Stimulated activated effector memory CD8-positive, alpha-beta T cell treated with anti-CD3 and anti-CD28 coated beads, Interleukin-12 subunit alpha, Interleukin-12 subunit beta, amount 100 ng/mL, for 72 hours (primary cell): ENCODE measurements around the gene RPL13.

Experiments
- ATAC-seq: fragments of 150-1000 bp; cut with Tn5 transposase; 2 replicates; pipeline ENCODE4 v1.10.0; 2021
- DNase-seq, 2 donors: peaks; one replicate each; pipeline ENCODE4 v3.0.0; 2021 to 2022; ENCODE audit warnings: low spot score in 2 of 2
- H3K27ac Mint-ChIP-seq: one replicate; pipeline ENCODE4 v1.8.0; 2022; ENCODE audit warnings: mild to moderate bottlenecking, mixed read lengths
- H3K36me3 Mint-ChIP-seq: one replicate; pipeline ENCODE4 v1.8.0; 2022; ENCODE audit warnings: mild to moderate bottlenecking, mixed read lengths
- H3K4me1 Mint-ChIP-seq: one replicate; pipeline ENCODE4 v1.8.0; 2022; ENCODE audit warnings: mixed read lengths
- H3K4me3 Mint-ChIP-seq: one replicate; pipeline ENCODE4 v1.8.0; 2022; ENCODE audit warnings: mild to moderate bottlenecking, mixed read lengths
- H3K9me3 Mint-ChIP-seq: one replicate; pipeline ENCODE4 v1.8.0; 2022; ENCODE audit warnings: mixed read lengths

RPL13 gene

DNA sequence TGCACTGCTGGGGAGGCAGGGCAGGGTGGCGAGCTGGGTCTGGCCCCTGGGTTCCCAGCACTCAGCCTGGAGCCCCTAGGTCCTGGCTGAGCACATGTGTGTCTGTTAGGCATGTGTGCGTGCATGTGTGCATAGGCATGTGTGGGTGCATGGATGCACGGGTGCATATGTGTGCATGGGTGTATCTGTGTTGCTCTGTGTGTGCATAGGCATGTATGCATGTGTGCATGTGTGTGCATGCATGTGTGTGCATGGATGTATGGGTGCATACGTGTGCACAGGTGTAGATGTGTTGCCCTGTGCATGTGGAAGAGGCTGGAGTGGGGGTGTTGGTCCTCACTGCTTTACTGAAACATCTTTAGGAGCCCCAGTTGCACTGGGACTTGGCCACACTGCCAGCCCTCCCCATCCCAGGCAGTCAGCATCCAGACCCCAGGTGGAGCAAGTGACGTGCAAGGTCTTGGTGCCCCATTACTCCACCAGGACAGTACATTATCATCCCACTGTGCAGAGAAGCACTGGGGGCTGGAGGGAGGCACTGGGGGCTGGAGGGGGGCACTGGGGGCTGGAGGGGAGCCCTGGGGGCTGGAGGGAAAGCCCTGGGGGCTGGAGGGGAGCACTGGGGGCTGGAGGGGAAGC is 42.6 kb downstream of the RPL13 start:
- Mint-ChIP-seq H3K9me3 (no peaks in the 10 kb centered on the region), H3K27ac (peak overlapping the region; percentile 14), H3K36me3 (no peaks in the 10 kb centered on the region), H3K4me3 (peak overlapping the region; percentile 48), H3K4me1 (peaks cover 24% of the 10 kb centered on the region)
- DNase-seq (no peak), ATAC-seq (no peak)

GRCh38 chr16:89604764-89605163 is 44.3 kb downstream of the RPL13 start:
- ATAC-seq, result no peak

DNA sequence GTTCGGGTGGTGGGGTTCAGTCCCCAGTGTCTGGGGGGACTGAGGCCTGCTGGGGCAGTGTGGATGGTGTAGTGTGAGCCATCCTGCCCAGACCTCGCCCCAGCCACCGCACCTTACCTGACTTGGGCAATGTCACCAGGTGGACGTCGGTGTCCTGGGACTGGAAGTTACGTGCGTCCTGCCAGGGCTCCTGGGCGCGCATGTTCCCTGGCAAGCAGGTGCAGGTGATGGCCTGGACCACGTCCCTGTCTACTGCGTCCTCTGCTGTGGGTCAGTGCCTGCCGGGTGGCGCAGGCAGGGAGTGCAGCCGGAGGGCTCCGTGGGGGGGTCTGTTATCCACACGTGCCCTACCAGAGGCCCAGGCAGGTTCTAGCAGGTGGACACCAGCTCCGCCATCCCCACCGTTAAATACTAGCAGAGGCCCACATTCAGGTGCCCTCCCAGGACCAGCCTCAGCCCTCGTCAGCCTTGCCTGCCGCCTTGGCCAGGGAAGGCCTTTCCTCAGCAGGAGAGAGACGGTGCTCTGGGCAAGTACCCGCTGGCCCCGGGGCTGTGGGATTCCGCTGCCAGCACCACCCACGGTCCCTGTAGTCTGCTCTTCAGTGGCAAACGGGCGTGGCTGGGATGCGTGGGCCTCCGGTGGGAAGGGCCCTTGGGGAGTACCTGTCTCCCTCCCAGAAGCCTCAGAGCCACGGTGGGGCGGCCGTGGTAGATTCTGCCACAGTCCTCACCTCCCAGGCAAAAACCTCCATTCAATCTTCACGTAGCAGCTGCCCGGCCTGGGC is 44.9 kb downstream of the RPL13 start:
- Mint-ChIP-seq H3K27ac (no peak overlapping the region), H3K4me1 (peaks cover 21% of the 10 kb centered on the region), H3K36me3 (no peaks in the 10 kb centered on the region), H3K9me3 (no peaks in the 10 kb centered on the region), H3K4me3 (no peak overlapping the region)
- DNase-seq, result no peak
- no peak for ATAC-seq

More at GRCh38 chr16:89604764-89605163, 44.3 kb downstream of the RPL13 start:
- Mint-ChIP-seq H3K27ac (no peak overlapping the region), H3K4me1 (peaks cover 24% of the 10 kb centered on the region), H3K4me3 (no peak overlapping the region), H3K36me3 (no peaks in the 10 kb centered on the region), H3K9me3 (no peaks in the 10 kb centered on the region)
- no peak for DNase-seq

GRCh38 chr16:89606006-89606405 is 45.5 kb downstream of the RPL13 start:
- no peak for DNase-seq
- H3K27ac Mint-ChIP-seq, result no peak overlapping the region
- H3K4me3 Mint-ChIP-seq, result no peak overlapping the region
- H3K36me3 Mint-ChIP-seq, result no peaks in the 10 kb centered on the region
- H3K4me1 Mint-ChIP-seq, result peaks cover 15% of the 10 kb centered on the region
- ATAC-seq, result no peak
- no peaks in the 10 kb centered on the region for H3K9me3 Mint-ChIP-seq

- Mint-ChIP-seq H3K27ac (no peak overlapping the region), H3K4me3 (no peak overlapping the region), H3K9me3 (no peaks in the 10 kb centered on the region), H3K4me1 (peaks cover 8% of the 10 kb centered on the region), H3K36me3 (peaks cover 5% of the 10 kb centered on the region)
- DNase-seq (no peak), ATAC-seq (no peak)
Observed at GRCh38 chr16:89607453-89607852, 47.0 kb downstream of the RPL13 start.

GRCh38 chr16:89607937-89608740 is 47.7 kb downstream of the RPL13 start:
- no peak overlapping the region for H3K27ac Mint-ChIP-seq
- ATAC-seq, result no peak
- DNase-seq, result no peak
- peaks cover 1% of the 10 kb centered on the region for H3K4me1 Mint-ChIP-seq
- peaks cover 9% of the 10 kb centered on the region for H3K36me3 Mint-ChIP-seq
- no peak overlapping the region for H3K4me3 Mint-ChIP-seq
- no peaks in the 10 kb centered on the region for H3K9me3 Mint-ChIP-seq

DNA sequence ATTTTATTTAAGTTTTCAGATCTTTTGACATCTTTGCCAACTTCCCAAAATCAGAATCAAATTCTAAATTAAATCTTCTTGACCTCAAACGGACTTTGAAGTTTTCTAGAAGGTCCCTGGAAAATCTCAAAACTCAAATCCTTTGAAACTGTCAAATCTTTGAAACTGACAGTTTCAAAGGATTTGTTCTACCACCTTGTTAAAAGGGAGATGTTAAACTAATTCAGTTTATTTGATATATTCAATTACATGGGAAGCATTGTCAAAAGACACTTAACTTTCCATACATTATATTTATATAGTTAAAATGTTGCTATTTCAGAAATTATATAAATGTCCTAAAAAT is 49.6 kb downstream of the RPL13 start:
- DNase-seq (no peak), ATAC-seq (no peak)
- H3K27ac Mint-ChIP-seq, result no peak overlapping the region
- no peaks in the 10 kb centered on the region for H3K9me3 Mint-ChIP-seq
- no peak overlapping the region for H3K4me3 Mint-ChIP-seq
- H3K4me1 Mint-ChIP-seq, result no peaks in the 10 kb centered on the region
- peaks cover 9% of the 10 kb centered on the region for H3K36me3 Mint-ChIP-seq

GRCh38 chr16:89612415-89613166 is 52.1 kb downstream of the RPL13 start:
- DNase-seq, result no peak
- peaks cover 3% of the 10 kb centered on the region for H3K9me3 Mint-ChIP-seq
- no peak overlapping the region for H3K4me3 Mint-ChIP-seq
- peaks cover 19% of the 10 kb centered on the region for H3K36me3 Mint-ChIP-seq
- ATAC-seq, result no peak
- peaks cover 14% of the 10 kb centered on the region for H3K4me1 Mint-ChIP-seq
- no peak overlapping the region for H3K27ac Mint-ChIP-seq

DNA sequence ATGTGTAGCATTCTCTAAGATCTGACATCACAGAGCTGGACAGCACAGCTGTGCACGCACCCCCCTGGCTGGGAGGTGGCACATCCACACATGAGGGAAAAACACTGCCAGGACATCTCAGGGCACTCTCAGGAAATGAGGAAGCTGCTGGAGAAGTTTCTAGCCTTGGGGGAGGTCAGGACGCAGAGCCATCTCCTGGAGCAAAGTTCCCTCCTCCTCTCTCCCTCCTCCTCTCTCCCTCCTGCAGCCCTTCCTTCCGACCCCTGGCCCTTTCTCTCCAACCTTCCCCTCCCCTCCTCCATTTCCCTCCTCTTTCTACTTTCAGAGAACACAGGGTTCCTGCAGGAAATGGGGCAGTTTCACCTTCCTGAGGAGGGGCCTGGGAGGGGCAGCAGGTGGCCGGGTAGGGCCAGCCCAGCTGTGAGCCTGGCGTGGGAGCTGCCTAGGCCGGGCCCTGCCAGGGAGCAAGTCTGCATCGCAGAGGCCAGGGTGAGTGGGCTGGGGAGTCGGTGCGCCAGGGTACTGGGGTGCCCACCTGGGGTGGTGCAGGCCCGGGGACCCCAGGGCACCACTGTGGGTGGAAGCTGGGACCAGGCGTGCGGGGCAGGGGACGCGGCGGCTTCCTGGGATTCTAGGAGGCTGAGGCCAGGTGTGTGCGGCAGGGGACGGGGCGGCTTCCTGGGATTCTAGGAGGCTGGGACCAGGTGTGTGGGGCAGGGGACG is 52.9 kb downstream of the RPL13 start, which contains the start of gene DPEP1:
DPEP1 (plus strand) TSS at position 412 of the 723 bp plus-strand sequence. CDS start 16,769 bp downstream, outside the sequence.
- peaks cover 19% of the 10 kb centered on the region for H3K36me3 Mint-ChIP-seq
- no peak within 1 kb of the TSS for H3K27ac Mint-ChIP-seq
- H3K9me3 Mint-ChIP-seq, result peaks cover 3% of the 10 kb centered on the region
- H3K4me3 Mint-ChIP-seq, result no peak within 1 kb of the TSS
- no peak for ATAC-seq
- DNase-seq, result no peak
- peaks cover 14% of the 10 kb centered on the region for H3K4me1 Mint-ChIP-seq

GRCh38 chr16:89613954-89614459 is 53.5 kb downstream of the RPL13 start:
- H3K27ac Mint-ChIP-seq, result no peak overlapping the region
- no peak for ATAC-seq
- DNase-seq, result no peak

More at GRCh38 chr16:89613954-89614459, 53.5 kb downstream of the RPL13 start:
- H3K4me3 Mint-ChIP-seq, result no peak overlapping the region
- peaks cover 19% of the 10 kb centered on the region for H3K36me3 Mint-ChIP-seq
- H3K4me1 Mint-ChIP-seq, result peaks cover 14% of the 10 kb centered on the region
- H3K9me3 Mint-ChIP-seq, result peaks cover 3% of the 10 kb centered on the region
